Stimulated activated naive CD8-positive, alpha-beta T cell treated with anti-CD3 and anti-CD28 coated beads, Interleukin-15, Interleukin-2, amounts not matched to agents 100 ng/mL and 50 ng/mL, for 24 hours (primary cell): ENCODE results near the gene SEC14L3.
A peak's percentile ranks its signal among the peaks of the same experiment; 100 is the strongest.

Experiments used
- H3K27ac Mint-ChIP-seq: one replicate; pipeline ENCODE4 v1.8.0; 2021; ENCODE audit warnings: mild to moderate bottlenecking, mixed read lengths
- H3K27me3 Mint-ChIP-seq: one replicate; pipeline ENCODE4 v1.8.0; 2021; ENCODE audit warnings: mixed read lengths
- H3K36me3 Mint-ChIP-seq: one replicate; pipeline ENCODE4 v1.8.0; 2021; ENCODE audit warnings: low read depth, mixed read lengths
- H3K4me1 Mint-ChIP-seq: one replicate; pipeline ENCODE4 v1.8.0; 2021; ENCODE audit warnings: low read depth, mixed read lengths
- H3K4me3 Mint-ChIP-seq: one replicate; pipeline ENCODE4 v1.8.0; 2021; ENCODE audit warnings: mild to moderate bottlenecking, mixed read lengths
- H3K9me3 Mint-ChIP-seq: one replicate; pipeline ENCODE4 v1.8.0; 2021; ENCODE audit warnings: mixed read lengths

The SEC14L3 gene

GRCh38 chr22:30444632-30445437, 27.0 kb downstream of the SEC14L3 start:
- Mint-ChIP-seq H3K27me3 (peaks cover 34% of the 10 kb centered on the region), H3K36me3 (peaks cover 4% of the 10 kb centered on the region), H3K9me3 (no peaks in the 10 kb centered on the region), H3K27ac (no peak overlapping the region), H3K4me3 (no peak overlapping the region), H3K4me1 (peaks cover 20% of the 10 kb centered on the region)

GRCh38 chr22:30441088-30441487, 30.7 kb downstream of the SEC14L3 start:
- Mint-ChIP-seq H3K27me3 (peaks cover 31% of the 10 kb centered on the region), H3K4me1 (peaks cover 20% of the 10 kb centered on the region), H3K36me3 (peaks cover 8% of the 10 kb centered on the region), H3K4me3 (no peak overlapping the region), H3K27ac (no peak overlapping the region), H3K9me3 (peaks cover 4% of the 10 kb centered on the region)

- Mint-ChIP-seq H3K4me1 (peaks cover 32% of the 10 kb centered on the region), H3K36me3 (peaks cover 18% of the 10 kb centered on the region), H3K4me3 (no peak overlapping the region), H3K9me3 (peaks cover 13% of the 10 kb centered on the region), H3K27me3 (peaks cover 26% of the 10 kb centered on the region), H3K27ac (no peak overlapping the region)
Measured at GRCh38 chr22:30439836-30440235, 32.0 kb downstream of the SEC14L3 start.

- Mint-ChIP-seq H3K4me1 (peaks cover 38% of the 10 kb centered on the region), H3K27me3 (peaks cover 26% of the 10 kb centered on the region), H3K4me3 (no peak overlapping the region), H3K27ac (no peak overlapping the region), H3K36me3 (peaks cover 21% of the 10 kb centered on the region), H3K9me3 (peaks cover 17% of the 10 kb centered on the region)
Measured at GRCh38 chr22:30439226-30439625, 32.6 kb downstream of the SEC14L3 start.

GRCh38 chr22:30438559-30438958, 33.3 kb downstream of the SEC14L3 start:
- H3K9me3 Mint-ChIP-seq, result peaks cover 17% of the 10 kb centered on the region
- H3K27me3 Mint-ChIP-seq, result peaks cover 26% of the 10 kb centered on the region
- H3K4me3 Mint-ChIP-seq, result no peak overlapping the region
- no peak overlapping the region for H3K27ac Mint-ChIP-seq
- H3K36me3 Mint-ChIP-seq, result peaks cover 21% of the 10 kb centered on the region
- H3K4me1 Mint-ChIP-seq, result peaks cover 45% of the 10 kb centered on the region

GRCh38 chr22:30436196-30436595, 35.6 kb downstream of the SEC14L3 start:
- Mint-ChIP-seq H3K36me3 (peaks cover 17% of the 10 kb centered on the region), H3K4me1 (peaks cover 36% of the 10 kb centered on the region), H3K27ac (peak overlapping the region; percentile 97), H3K9me3 (peaks cover 17% of the 10 kb centered on the region), H3K4me3 (peak overlapping the region; percentile 91), H3K27me3 (peaks cover 13% of the 10 kb centered on the region)

GRCh38 chr22:30435674-30436126, 36.1 kb downstream of the SEC14L3 start:
- peaks cover 17% of the 10 kb centered on the region for H3K9me3 Mint-ChIP-seq
- H3K4me1 Mint-ChIP-seq, result peaks cover 33% of the 10 kb centered on the region
- H3K27ac Mint-ChIP-seq, result peak overlapping the region; percentile 97
- peaks cover 17% of the 10 kb centered on the region for H3K36me3 Mint-ChIP-seq
- H3K4me3 Mint-ChIP-seq, result peak overlapping the region; percentile 91
- H3K27me3 Mint-ChIP-seq, result peaks cover 9% of the 10 kb centered on the region

GRCh38 chr22:30434843-30435242, 37.0 kb downstream of the SEC14L3 start:
- Mint-ChIP-seq H3K9me3 (peaks cover 17% of the 10 kb centered on the region), H3K27ac (peak overlapping the region; percentile 97), H3K4me1 (peaks cover 33% of the 10 kb centered on the region), H3K36me3 (peaks cover 17% of the 10 kb centered on the region), H3K27me3 (peaks cover 5% of the 10 kb centered on the region), H3K4me3 (peak overlapping the region; percentile 91)

- H3K9me3 Mint-ChIP-seq, result peaks cover 17% of the 10 kb centered on the region
- peaks cover 5% of the 10 kb centered on the region for H3K27me3 Mint-ChIP-seq
- H3K27ac Mint-ChIP-seq, result peak overlapping the region; percentile 79
- peak overlapping the region; percentile 32 for H3K4me3 Mint-ChIP-seq
- peaks cover 17% of the 10 kb centered on the region for H3K36me3 Mint-ChIP-seq
- peaks cover 33% of the 10 kb centered on the region for H3K4me1 Mint-ChIP-seq
Measured at GRCh38 chr22:30433773-30434172, 38.0 kb downstream of the SEC14L3 start.

GRCh38 chr22:30433227-30433626, 38.6 kb downstream of the SEC14L3 start:
- H3K36me3 Mint-ChIP-seq, result peaks cover 17% of the 10 kb centered on the region
- H3K27ac Mint-ChIP-seq, result peak overlapping the region; percentile 79

GRCh38 chr22:30432520-30432919, 39.3 kb downstream of the SEC14L3 start:
- Mint-ChIP-seq H3K4me3 (no peak overlapping the region), H3K9me3 (peaks cover 17% of the 10 kb centered on the region), H3K36me3 (peaks cover 23% of the 10 kb centered on the region), H3K4me1 (peaks cover 38% of the 10 kb centered on the region), H3K27me3 (no peaks in the 10 kb centered on the region), H3K27ac (no peak overlapping the region)

More at GRCh38 chr22:30433227-30433626, 38.6 kb downstream of the SEC14L3 start:
- Mint-ChIP-seq H3K4me3 (peak overlapping the region; percentile 32), H3K9me3 (peaks cover 17% of the 10 kb centered on the region), H3K27me3 (no peaks in the 10 kb centered on the region), H3K4me1 (peaks cover 33% of the 10 kb centered on the region)

- H3K27me3 Mint-ChIP-seq, result no peaks in the 10 kb centered on the region
- peaks cover 26% of the 10 kb centered on the region for H3K36me3 Mint-ChIP-seq
- H3K9me3 Mint-ChIP-seq, result peaks cover 16% of the 10 kb centered on the region
- no peak overlapping the region for H3K4me3 Mint-ChIP-seq
- H3K4me1 Mint-ChIP-seq, result peaks cover 42% of the 10 kb centered on the region
- no peak overlapping the region for H3K27ac Mint-ChIP-seq
Measured at GRCh38 chr22:30432096-30432495, 39.7 kb downstream of the SEC14L3 start.

- Mint-ChIP-seq H3K27ac (no peak overlapping the region), H3K4me3 (no peak overlapping the region), H3K27me3 (no peaks in the 10 kb centered on the region)
Measured at GRCh38 chr22:30430933-30431332, 40.9 kb downstream of the SEC14L3 start.

GRCh38 chr22:30429887-30430286, 41.9 kb downstream of the SEC14L3 start:
- Mint-ChIP-seq H3K9me3 (peaks cover 4% of the 10 kb centered on the region), H3K4me3 (no peak overlapping the region), H3K27ac (no peak overlapping the region), H3K36me3 (peaks cover 23% of the 10 kb centered on the region), H3K4me1 (peaks cover 49% of the 10 kb centered on the region), H3K27me3 (no peaks in the 10 kb centered on the region)

More at GRCh38 chr22:30430933-30431332, 40.9 kb downstream of the SEC14L3 start:
- H3K9me3 Mint-ChIP-seq, result peaks cover 12% of the 10 kb centered on the region
- H3K4me1 Mint-ChIP-seq, result peaks cover 51% of the 10 kb centered on the region
- H3K36me3 Mint-ChIP-seq, result peaks cover 30% of the 10 kb centered on the region

GRCh38 chr22:30427871-30428270, 43.9 kb downstream of the SEC14L3 start:
- Mint-ChIP-seq H3K4me3 (no peak overlapping the region), H3K9me3 (no peaks in the 10 kb centered on the region), H3K36me3 (peaks cover 18% of the 10 kb centered on the region), H3K27ac (peak overlapping the region; percentile 21), H3K4me1 (peaks cover 41% of the 10 kb centered on the region), H3K27me3 (no peaks in the 10 kb centered on the region)
